ENCODE results near the gene LDLRAD1. TPM values are rescaled to one million over a fixed set of nuclear protein-coding genes. Genes with fewer than 3 reads are reported as not detected.
A peak's percentile ranks its signal among the peaks of the same experiment; 100 is the strongest.

Gene LDLRAD1, protein sequence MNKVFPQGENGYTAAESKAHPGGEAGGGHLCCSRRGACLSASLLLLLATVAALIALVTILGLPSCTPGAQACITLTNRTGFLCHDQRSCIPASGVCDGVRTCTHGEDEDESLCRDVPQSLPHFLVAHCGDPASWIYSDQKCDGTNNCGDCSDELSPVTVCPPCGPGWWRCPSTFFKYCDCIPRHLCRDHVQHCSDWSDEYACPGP
- not detected for total RNA-seq

DNA sequence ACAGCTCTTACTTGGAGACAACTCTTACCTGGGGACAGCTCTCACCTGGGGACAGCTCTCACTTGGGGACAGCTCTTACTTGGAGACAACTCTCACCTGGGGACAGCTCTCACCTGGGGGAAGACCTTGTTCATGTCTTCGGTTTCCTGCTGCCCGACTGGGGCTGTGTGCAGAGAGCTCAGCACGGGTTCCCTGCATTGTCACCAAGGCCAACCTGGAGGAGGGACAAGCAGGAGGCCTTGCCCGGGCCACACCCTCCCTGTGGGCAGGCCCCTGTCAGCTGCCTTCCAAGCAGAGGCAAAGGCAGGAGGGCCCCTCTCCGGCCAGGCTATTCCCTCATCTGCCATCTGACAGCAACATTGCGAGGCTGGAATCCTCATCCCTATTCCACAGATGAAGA is at the start of gene LDLRAD1:
LDLRAD1 (minus strand) TSS at position 208 of the 400 bp plus-strand sequence; CDS start at position 134, 74 bp downstream.
- DNase-seq (ENCODE audit: low spot score) (no peak), ATAC-seq (ENCODE audit: low FRiP score) (no peak)
- TF ChIP-seq CTCF (IDR thresholded peaks at IDR 0.05) = no peak

DNA sequence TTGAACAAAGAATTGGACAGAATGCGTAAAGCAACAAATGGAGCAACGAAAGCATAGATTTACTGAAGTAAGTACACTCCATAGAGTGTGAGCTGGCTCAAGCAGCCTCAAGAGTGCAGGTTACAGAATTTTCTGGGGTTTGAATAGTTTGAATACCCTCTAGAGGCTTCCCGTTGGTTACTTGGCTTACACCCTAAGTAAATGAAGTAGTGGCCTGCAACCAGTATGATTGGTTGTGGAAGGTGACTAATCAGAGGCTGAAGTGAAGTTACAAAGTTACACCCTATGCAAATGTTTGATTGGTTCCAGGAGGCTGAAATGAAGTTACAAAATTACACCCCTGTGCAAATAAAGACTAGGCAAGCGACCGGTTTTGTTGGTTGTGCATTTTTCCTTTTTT is 46.3 kb upstream of the LDLRAD1 start:
- DNase-seq (ENCODE audit: low spot score) = no peak
- no peak for ATAC-seq (ENCODE audit: low FRiP score)

DNA sequence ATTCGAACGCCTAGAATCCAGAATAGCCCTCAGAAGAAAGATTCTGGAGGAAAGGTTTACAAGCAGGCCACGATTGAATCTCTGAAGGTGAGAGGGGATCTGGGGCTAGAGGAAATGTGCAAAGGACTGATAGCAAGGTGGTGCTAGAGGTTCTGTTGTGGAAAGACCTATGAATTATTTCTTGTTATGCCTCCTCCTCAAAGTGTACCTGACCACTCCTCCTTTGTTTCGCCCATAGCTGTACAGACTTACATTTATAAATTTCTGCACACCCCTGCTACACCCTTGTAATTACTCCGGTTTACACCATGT is 36.4 kb upstream of the LDLRAD1 start:
- no peak for TF ChIP-seq CTCF (IDR thresholded peaks at IDR 0.05)
- ATAC-seq (ENCODE audit: low FRiP score) (no peak), DNase-seq (ENCODE audit: low spot score) (no peak)

More for the DNA sequence above, 46.3 kb upstream of the LDLRAD1 start:
- TF ChIP-seq CTCF (IDR thresholded peaks at IDR 0.05) = no peak

- no peak for DNase-seq (ENCODE audit: low spot score)
- ATAC-seq (ENCODE audit: low FRiP score) = peak; percentile 9
- TF ChIP-seq CTCF (IDR thresholded peaks at IDR 0.05) = no peak
Observed at GRCh38 chr1:54053745-54054437, 35.9 kb upstream of the LDLRAD1 start.

DNA sequence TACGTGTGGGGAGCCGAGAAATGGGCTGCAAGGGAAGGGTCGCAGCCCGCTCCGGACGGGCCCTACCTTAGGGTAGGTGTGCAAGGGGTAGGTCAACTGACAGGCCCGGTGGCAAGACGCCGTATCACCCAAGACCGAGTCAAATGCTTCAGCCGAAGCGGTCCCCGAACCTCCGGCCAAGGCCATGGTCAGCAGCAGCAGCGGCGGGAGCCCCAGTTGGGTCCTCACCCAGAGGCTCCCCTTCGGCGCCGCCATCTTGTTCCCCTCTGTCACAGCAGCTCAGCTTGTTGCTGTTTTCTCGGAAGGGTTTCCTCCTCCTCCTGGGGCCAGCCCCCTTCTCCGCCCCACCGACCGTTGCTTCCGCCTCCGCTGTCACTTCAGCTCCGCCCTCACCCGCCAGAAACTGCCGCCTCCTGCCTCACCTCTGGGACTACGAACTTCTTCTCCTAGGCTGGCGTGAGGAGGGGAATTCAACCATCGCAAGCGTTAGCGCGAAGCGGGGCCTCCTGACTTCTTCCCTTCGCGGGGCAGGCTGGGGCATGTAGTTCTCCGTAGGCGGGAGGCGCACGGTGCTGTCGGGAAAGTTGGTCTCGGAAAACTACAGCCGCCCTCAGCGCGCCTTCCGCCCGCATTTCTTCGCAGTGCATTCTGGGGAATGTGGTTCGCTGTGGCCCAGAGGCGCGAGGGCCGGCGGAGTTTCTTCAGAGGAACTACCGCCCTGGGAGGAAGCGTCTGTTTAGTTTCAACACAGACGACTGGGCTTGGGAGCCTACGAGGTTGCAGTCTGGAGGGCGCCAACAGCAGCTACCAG is 35.2 kb upstream of the LDLRAD1 start, which contains the start of the genes TCEANC2 and TMEM59:
TCEANC2 (plus strand) TSS at position 675 of the 811 bp plus-strand sequence. CDS start 815 bp downstream, outside the sequence.
TMEM59 (minus strand) TSS at position 271 of the 811 bp plus-strand sequence; CDS start at position 255, 16 bp downstream.
- peak; percentile 98 for ATAC-seq (ENCODE audit: low FRiP score)
- peak; percentile 84 for DNase-seq (ENCODE audit: low spot score)
- no peak for TF ChIP-seq CTCF (IDR thresholded peaks at IDR 0.05)

GRCh38 chr1:54052431-54052933 is 34.5 kb upstream of the LDLRAD1 start:
- TF ChIP-seq CTCF (IDR thresholded peaks at IDR 0.05) = no peak
- no peak for DNase-seq (ENCODE audit: low spot score)
- peak; percentile 25 for ATAC-seq (ENCODE audit: low FRiP score)

Data from omental fat pad (tissue), 4 donors.